Hepatocyte (in vitro differentiated cells): Measurements from ENCODE around the gene SH3TC1. TPM values are rescaled to one million over a fixed set of nuclear protein-coding genes. Genes with fewer than 3 reads are reported as not detected.

Experiments
- DNase-seq: peaks from one replicate; pipeline ENCODE4 v3.0.0-alpha.2; 2016; ENCODE audit warnings: low spot score
- H2AFZ ChIP-seq: fragments of 200-600 bp; sonication (generic); 2 replicates; pipeline ENCODE4 v1.6.0; 2016; ENCODE audit warnings: antibody characterized with exemption, mild to moderate bottlenecking
- H3K27ac ChIP-seq: fragments of 200-600 bp; sonication (generic); 2 replicates; pipeline ENCODE4 v1.5.1; 2016; ENCODE audit warnings: mild to moderate bottlenecking
- H3K27me3 ChIP-seq: fragments of 200-600 bp; sonication (generic); 2 replicates; pipeline ENCODE4 v1.6.1; 2016
- H3K36me3 ChIP-seq: fragments of 200-600 bp; sonication (generic); replicated peaks from 2 replicates; pipeline ENCODE4 v1.5.1; 2016; ENCODE audit warnings: low read depth; ENCODE audit not compliant: insufficient read depth
- H3K4me1 ChIP-seq: fragments of 200-600 bp; sonication (generic); 2 replicates; pipeline ENCODE4 v1.5.1; 2016; ENCODE audit warnings: mild to moderate bottlenecking, moderate library complexity; ENCODE audit not compliant: insufficient read depth
- H3K4me2 ChIP-seq: fragments of 200-600 bp; sonication (generic); 2 replicates; pipeline ENCODE4 v1.6.0; 2016
- H3K4me3 ChIP-seq: fragments of 200-600 bp; sonication (generic); 2 replicates; pipeline ENCODE4 v1.5.1; 2016; ENCODE audit warnings: mild to moderate bottlenecking
- H3K79me2 ChIP-seq: fragments of 200-600 bp; sonication (generic); 2 replicates; pipeline ENCODE4 v1.6.0; 2017; ENCODE audit warnings: mild to moderate bottlenecking
- H3K9me2 ChIP-seq: fragments of 200-600 bp; sonication (generic); replicated peaks from 2 replicates; pipeline ENCODE4 v1.6.0; 2017; ENCODE audit warnings: mild to moderate bottlenecking; ENCODE audit not compliant: insufficient read depth
- H3K9me3 ChIP-seq: fragments of 200-600 bp; sonication (generic); 2 replicates; pipeline ENCODE4 v1.5.1; 2016; ENCODE audit warnings: low read depth, mild to moderate bottlenecking
- H4K20me1 ChIP-seq: fragments of 200-600 bp; sonication (generic); 2 replicates; pipeline ENCODE4 v1.6.0; 2016; ENCODE audit warnings: mild to moderate bottlenecking; ENCODE audit not compliant: insufficient read depth, poor library complexity, severe bottlenecking
- CTCF ChIP-seq: fragments of 200-600 bp; sonication (generic); IDR thresholded peaks from 2 replicates; pipeline ENCODE4 v1.5.1; 2016; ENCODE audit warnings: antibody characterized with exemption, mild to moderate bottlenecking; ENCODE audit not compliant: poor library complexity
- EZH2 ChIP-seq: fragments of 200-600 bp; sonication (generic); IDR thresholded peaks from 2 replicates; pipeline ENCODE4 v1.6.1; 2016; ENCODE audit warnings: antibody characterized with exemption, mild to moderate bottlenecking, borderline replicate concordance
- EZH2phosphoT487 ChIP-seq: fragments of 200-600 bp; sonication (generic); IDR thresholded peaks from one replicate; pipeline ENCODE4 v1.6.1; 2018; ENCODE audit warnings: antibody characterized with exemption, mild to moderate bottlenecking, low read depth, moderate library complexity; ENCODE audit not compliant: unreplicated experiment, severe bottlenecking
- WGBS: methylation state at CpG from one replicate; pipeline ENCODE4 v1.1.6; 2016; ENCODE audit warnings: low lambda C conversion rate; ENCODE audit errors: missing lambda C conversion rate; 5-methylcytosine and 5-hydroxymethylcytosine counted together
- polyA plus RNA-seq: library from polyadenylated mRNA; unstranded; fragments of >200 nt; fragmentation: Nextera tagmentation; extraction: Ambion mirVana; gene quantifications from 2 replicates; pipeline ENCODE4 v1.2.1, GENCODE V29; 2016
- total RNA-seq: library from RNA; depleted of rRNA; stranded (reverse); fragments of >200 nt; gene quantifications from 2 replicates; pipeline ENCODE4 v1.2.3, GENCODE V29; 2014

Gene SH3TC1
- total and polyA plus RNA-seq, 2 experiments from 2014 or later: 30.3 to 35.4 TPM

GRCh38 chr4:8267077-8267476 is 68.0 kb downstream of the SH3TC1 start:
- peak; percentile 81 for DNase-seq
- WGBS: 46% methylated on average over 13 of the region's 13 CpGs
- TF ChIP-seq CTCF (peak; percentile 63), EZH2 (no peak)
- no peaks in the 10 kb centered on the region for H3K79me2 ChIP-seq
- no peak overlapping the region for H3K27ac ChIP-seq
- no peaks in the 10 kb centered on the region for H4K20me1 ChIP-seq
- no peak overlapping the region for H2AFZ ChIP-seq
- H3K9me2 ChIP-seq: no peaks in the 10 kb centered on the region
- H3K36me3 ChIP-seq: no peaks in the 10 kb centered on the region
- peaks cover 20% of the 10 kb centered on the region for H3K27me3 ChIP-seq
- no peak overlapping the region for H3K4me3 ChIP-seq
- no peaks in the 10 kb centered on the region for H3K9me3 ChIP-seq
- peaks cover 20% of the 10 kb centered on the region for H3K4me1 ChIP-seq
- no peak overlapping the region for H3K4me2 ChIP-seq

GRCh38 chr4:8268211-8268610 is 69.1 kb downstream of the SH3TC1 start:
- Histone ChIP-seq H3K4me1 (peaks cover 26% of the 10 kb centered on the region), H3K79me2 (no peaks in the 10 kb centered on the region), H3K4me3 (no peak overlapping the region), H3K27ac (no peak overlapping the region), H3K27me3 (peaks cover 20% of the 10 kb centered on the region), H3K36me3 (no peaks in the 10 kb centered on the region), H3K4me2 (no peak overlapping the region), H3K9me2 (no peaks in the 10 kb centered on the region), H3K9me3 (no peaks in the 10 kb centered on the region), H4K20me1 (no peaks in the 10 kb centered on the region), H2AFZ (no peak overlapping the region)
- TF ChIP-seq EZH2 (no peak), EZH2phosphoT487 (no peak), CTCF (no peak)
- WGBS: 97% methylated on average over 6 of the region's 7 CpGs
- DNase-seq: no peak

- Histone ChIP-seq H3K9me2 (no peaks in the 10 kb centered on the region), H3K27me3 (peaks cover 20% of the 10 kb centered on the region), H2AFZ (no peak overlapping the region), H3K9me3 (no peaks in the 10 kb centered on the region), H3K4me2 (peak overlapping the region; percentile 83), H3K27ac (no peak overlapping the region), H3K4me1 (peaks cover 31% of the 10 kb centered on the region), H4K20me1 (no peaks in the 10 kb centered on the region), H3K79me2 (no peaks in the 10 kb centered on the region), H3K4me3 (no peak overlapping the region), H3K36me3 (no peaks in the 10 kb centered on the region)
- 84% methylated on average over 25 of the region's 25 CpGs for WGBS
- DNase-seq: no peak
- TF ChIP-seq EZH2phosphoT487 (no peak), CTCF (no peak), EZH2 (no peak)
Observed at GRCh38 chr4:8268901-8269534, 69.9 kb downstream of the SH3TC1 start.
